NCI-H1092 treated with DMSO at 0.1 percent for 48 hours (cell line): Measurements from ENCODE around the gene DNAH14.

Experiments
- DNase-seq: peaks from one replicate; lab custom pipeline; 2025; lab: John Stamatoyannopoulos, UW

The DNAH14 gene

GRCh38 chr1:225408249-225408648 lies 478.8 kb downstream of the DNAH14 start:
- DNase-seq, result no peak

GRCh38 chr1:225409051-225409450 lies 479.6 kb downstream of the DNAH14 start:
- DNase-seq, result no peak

- DNase-seq, result no peak
These were observed 480.6 kb downstream of the DNAH14 start for GRCh38 chr1:225410036-225410435.

GRCh38 chr1:225412321-225412720 lies 482.8 kb downstream of the DNAH14 start:
- DNase-seq, result no peak

GRCh38 chr1:225412803-225413351 lies 483.4 kb downstream of the DNAH14 start:
- no peak for DNase-seq

- DNase-seq, result no peak
These were observed 484.4 kb downstream of the DNAH14 start for GRCh38 chr1:225413708-225414375.

GRCh38 chr1:225415307-225415706 lies 485.8 kb downstream of the DNAH14 start:
- DNase-seq, result no peak

GRCh38 chr1:225415967-225416745 lies 486.7 kb downstream of the DNAH14 start:
- no peak for DNase-seq

- peak; percentile 49 for DNase-seq
These were observed 488.6 kb downstream of the DNAH14 start for GRCh38 chr1:225418059-225418458.

- no peak for DNase-seq
These were observed 489.1 kb downstream of the DNAH14 start for GRCh38 chr1:225418598-225418997.

GRCh38 chr1:225422031-225422605 lies 492.6 kb downstream of the DNAH14 start:
- no peak for DNase-seq

- no peak for DNase-seq
These were observed 493.5 kb downstream of the DNAH14 start for GRCh38 chr1:225422795-225423517.

- DNase-seq, result peak; percentile 76
These were observed 494.0 kb downstream of the DNAH14 start for GRCh38 chr1:225423518-225423855.

- DNase-seq, result no peak
These were observed 495.2 kb downstream of the DNAH14 start for GRCh38 chr1:225424562-225425200.

- DNase-seq, result no peak
These were observed 495.8 kb downstream of the DNAH14 start for GRCh38 chr1:225425201-225425786.

- DNase-seq, result peak; percentile 70
These were observed 497.1 kb downstream of the DNAH14 start for GRCh38 chr1:225426395-225427234.

GRCh38 chr1:225427235-225428067 lies 498.0 kb downstream of the DNAH14 start, which contains the start of gene LBR:
LBR (minus strand) TSS chr1:225428038; CDS start chr1:225424075, 3,963 bp downstream.
- peak; percentile 71 for DNase-seq

- DNase-seq, result peak; percentile 97
These were observed 498.8 kb downstream of the DNAH14 start for GRCh38 chr1:225428068-225428880.
